Transverse colon (tissue), 4 donors: ENCODE data around the gene COL5A3. TPM values are rescaled to one million over a fixed set of nuclear protein-coding genes. Genes with fewer than 3 reads are reported as not detected.

Source experiments
- DNase-seq: peaks from one replicate; pipeline ENCODE4 v3.0.0-alpha.2; 2019
- H3K27ac ChIP-seq, 4 donors: fragments of 200-600 bp; sonication (generic); 2 replicates each; pipeline ENCODE4 v1.5.1; 2016 to 2018; ENCODE audit warnings: inconsistent platforms in 4 of 4
- H3K27me3 ChIP-seq: fragments of 200-600 bp; sonication (generic); 2 replicates; pipeline ENCODE4 v1.5.1; 2017; ENCODE audit warnings: inconsistent platforms
- H3K36me3 ChIP-seq, 4 donors: fragments of 200-600 bp; sonication (generic); 2 replicates each; pipeline ENCODE4 v1.5.1; 2017 to 2019; ENCODE audit warnings: inconsistent platforms in 4 of 4
- H3K4me1 ChIP-seq, 4 donors: fragments of 200-600 bp; sonication (generic); 2 replicates each; pipeline ENCODE4 v1.5.1; 2017 to 2020; ENCODE audit warnings: inconsistent platforms in 4 of 4
- H3K4me3 ChIP-seq, 4 donors: fragments of 200-600 bp; sonication (generic); 1 replicate in 1 of 4; 2 replicates in 3 of 4; pipeline versions ENCODE4 v1.5.1 to v1.6.1; 2017 to 2019; ENCODE audit warnings: inconsistent platforms in 4 of 4
- H3K9me3 ChIP-seq, 2 donors: fragments of 200-600 bp; sonication (generic); 2 replicates each; pipeline ENCODE4 v1.5.1; 2017 to 2019; ENCODE audit warnings: inconsistent platforms in 2 of 2
- EP300 ChIP-seq: sonication (generic); formaldehyde crosslinking; IDR thresholded peaks from one replicate; pipeline ENCODE4 v1.6.1; 2017; ENCODE audit warnings: antibody characterized with exemption, low read depth
- POLR2A ChIP-seq: fragments of 450-650 bp; IDR thresholded peaks from one replicate; pipeline ENCODE4 v1.6.1; 2016; ENCODE audit warnings: antibody characterized with exemption, mild to moderate bottlenecking, moderate library complexity
- POLR2AphosphoS5 ChIP-seq, 3 donors: sonication (generic); formaldehyde crosslinking; IDR thresholded peaks; one replicate each; pipeline ENCODE4 v1.6.1; 2016; ENCODE audit warnings: antibody characterized with exemption in 3 of 3
- WGBS, 2 donors: methylation state at CpG; one replicate each; pipeline ENCODE4 v1.1.5; 2018; ENCODE audit warnings: low coverage in 1 of 2; 5-methylcytosine and 5-hydroxymethylcytosine counted together
- in situ Hi-C, 4 donors: fragments of 200-750 bp; cut with MboI; loops; one replicate each; pipeline versions ENCODE4 v1.15.0 to v1.15.1; 2017; ENCODE audit warnings: low sequenced_read_pairs in 3 of 4, low pct_ligation_motif_present in 1 of 4, low pct_unique_long_range_greater_than_20kb in 1 of 4
- intact Hi-C: fragments of 100-400 bp; cut with DNase I; formaldehyde crosslinking; loops from one replicate; pipeline ENCODE4 v1.15.1; 2023; ENCODE audit warnings: low total_unique reads
- total RNA-seq, 4 donors: library from RNA; depleted of rRNA; stranded (reverse); fragments of >200 nt; gene quantifications; one replicate each; pipeline ENCODE4 v1.1.0, GENCODE V29; 2016
- TF ChIP-seq, protein P1 (sequence below), 5 experiments: fragments of 200-600 bp in 3 of 5; fragments of 450-650 bp in 2 of 5; sonication (generic) in 3 of 5; IDR thresholded peaks; 1 replicate in 2 of 5; 2 replicates in 3 of 5; pipeline ENCODE4 v1.5.1; 2016 to 2017; ENCODE audit warnings: antibody characterized with exemption in 5 of 5, inconsistent platforms in 3 of 5, mild to moderate bottlenecking in 2 of 5, moderate library complexity in 1 of 5

Gene COL5A3
- total RNA-seq, 4 donors from 2014 or later = 2.5 to 17.7 (median 7.9) TPM

GRCh38 chr19:9916719-9917118 lies 93.6 kb downstream of the COL5A3 start:
- TF ChIP-seq POLR2AphosphoS5 (IDR thresholded peaks at IDR 0.05) (no peak), POLR2A (no peak), EP300 (no peak)
- TF ChIP-seq, protein P1, sequence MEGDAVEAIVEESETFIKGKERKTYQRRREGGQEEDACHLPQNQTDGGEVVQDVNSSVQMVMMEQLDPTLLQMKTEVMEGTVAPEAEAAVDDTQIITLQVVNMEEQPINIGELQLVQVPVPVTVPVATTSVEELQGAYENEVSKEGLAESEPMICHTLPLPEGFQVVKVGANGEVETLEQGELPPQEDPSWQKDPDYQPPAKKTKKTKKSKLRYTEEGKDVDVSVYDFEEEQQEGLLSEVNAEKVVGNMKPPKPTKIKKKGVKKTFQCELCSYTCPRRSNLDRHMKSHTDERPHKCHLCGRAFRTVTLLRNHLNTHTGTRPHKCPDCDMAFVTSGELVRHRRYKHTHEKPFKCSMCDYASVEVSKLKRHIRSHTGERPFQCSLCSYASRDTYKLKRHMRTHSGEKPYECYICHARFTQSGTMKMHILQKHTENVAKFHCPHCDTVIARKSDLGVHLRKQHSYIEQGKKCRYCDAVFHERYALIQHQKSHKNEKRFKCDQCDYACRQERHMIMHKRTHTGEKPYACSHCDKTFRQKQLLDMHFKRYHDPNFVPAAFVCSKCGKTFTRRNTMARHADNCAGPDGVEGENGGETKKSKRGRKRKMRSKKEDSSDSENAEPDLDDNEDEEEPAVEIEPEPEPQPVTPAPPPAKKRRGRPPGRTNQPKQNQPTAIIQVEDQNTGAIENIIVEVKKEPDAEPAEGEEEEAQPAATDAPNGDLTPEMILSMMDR (IDR thresholded peaks at IDR 0.05) = no peak
- intact Hi-C loops = no loop called here
- DNase-seq = no peak
- Histone ChIP-seq H3K36me3 (no peaks in the 10 kb centered on the region), H3K27ac (no peak overlapping the region), H3K27me3 (peaks cover 53% of the 10 kb centered on the region), H3K9me3 (no peaks in the 10 kb centered on the region), H3K4me3 (no peak overlapping the region), H3K4me1 (peaks cover 5 to 21% (median 16%) of the 10 kb centered on the region in 4 donors)
- in situ Hi-C loops = no loop called here
- WGBS, 2 donors = 24 to 46% methylated on average over 2 to 6 of the region's 6 CpGs

DNA sequence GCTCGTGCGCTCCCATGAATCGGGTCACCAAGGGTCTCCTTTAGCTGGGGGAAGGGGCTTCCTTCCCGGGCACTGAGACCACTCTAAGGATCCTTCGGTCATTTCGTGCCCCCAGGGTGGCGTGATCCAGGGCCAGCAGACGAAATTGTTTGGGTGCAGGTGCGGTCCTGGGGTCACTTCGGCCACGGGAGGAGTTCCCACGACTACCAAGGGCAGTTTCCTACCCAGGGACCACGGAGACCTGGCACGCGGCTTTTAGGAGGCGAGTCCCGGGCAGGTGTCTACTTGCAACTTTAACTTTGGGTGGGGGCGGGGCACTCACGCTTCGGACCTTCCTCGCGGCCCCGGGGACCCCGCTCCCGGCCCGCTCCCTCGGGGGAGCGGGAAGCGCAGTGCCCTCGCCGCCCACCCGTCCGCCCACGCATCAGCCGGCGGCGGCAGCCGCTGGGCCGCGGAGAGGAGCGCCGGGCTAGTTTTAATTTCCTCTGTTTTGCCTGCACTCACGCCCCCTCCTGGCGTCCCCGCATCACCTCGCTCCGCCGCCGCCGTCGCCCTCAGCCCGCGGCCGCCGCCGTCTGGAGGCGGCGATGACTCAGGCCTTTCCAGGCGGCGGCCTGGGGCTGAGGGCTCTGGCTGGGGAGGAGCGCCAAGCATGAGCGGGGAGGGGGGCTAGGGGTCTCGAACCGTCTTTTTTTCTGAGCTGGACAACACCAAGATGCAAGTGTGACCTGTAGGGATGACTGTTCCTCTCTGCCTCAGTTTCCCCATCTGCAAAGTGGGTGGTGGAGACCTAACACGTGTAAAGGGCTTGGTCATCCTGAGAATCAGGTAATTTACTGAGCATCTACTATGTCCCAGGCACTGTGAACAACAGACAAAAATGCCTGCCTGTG lies 95.7 kb downstream of the COL5A3 start:
- in situ Hi-C loops (no loop called here), intact Hi-C loops (no loop called here)
- Histone ChIP-seq H3K27me3 (peaks cover 60% of the 10 kb centered on the region), H3K4me1 (peaks cover 5 to 21% (median 16%) of the 10 kb centered on the region in 4 donors), H3K9me3 (no peaks in the 10 kb centered on the region), H3K36me3 (no peaks in the 10 kb centered on the region), H3K27ac (peak overlapping the region in 1 of 4 donors; percentile 29), H3K4me3 (peak overlapping the region; percentile 13 to 60 (median 32))
- DNase-seq = peak; percentile 76
- WGBS, 2 donors = 1% methylated on average over 50 of the region's 65 CpGs; no CpG with 5 or more reads in 1 of the 2 donors
- TF ChIP-seq POLR2AphosphoS5 (IDR thresholded peaks at IDR 0.05) = no peak
- TF ChIP-seq, protein P1 (IDR thresholded peaks at IDR 0.05) = peak; percentile 28 to 55 (median 41)

DNA sequence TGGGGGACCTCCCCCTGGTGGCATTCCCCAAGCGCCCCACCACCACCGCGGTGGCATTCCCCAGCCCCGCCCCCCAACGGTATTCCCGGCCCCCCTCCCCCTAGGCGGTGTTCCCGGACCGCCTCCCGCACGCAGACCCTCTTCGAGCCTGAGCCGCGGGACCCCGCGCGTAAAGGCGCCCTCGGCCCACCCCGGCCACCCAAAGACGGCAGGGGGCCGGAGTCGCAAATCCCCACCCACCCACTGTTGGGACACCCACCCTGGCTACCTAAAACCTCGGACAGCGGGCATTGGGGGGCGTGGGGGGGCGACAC lies 96.3 kb downstream of the COL5A3 start:
- Histone ChIP-seq H3K27me3 (peaks cover 59% of the 10 kb centered on the region), H3K4me3 (peak overlapping the region; percentile 13 to 60 (median 32)), H3K36me3 (no peaks in the 10 kb centered on the region), H3K4me1 (peaks cover 5 to 21% (median 16%) of the 10 kb centered on the region in 4 donors), H3K9me3 (no peaks in the 10 kb centered on the region), H3K27ac (peak overlapping the region in 1 of 4 donors; percentile 29)
- TF ChIP-seq, protein P1 (IDR thresholded peaks at IDR 0.05) = no peak
- TF ChIP-seq POLR2AphosphoS5 (IDR thresholded peaks at IDR 0.05) (no peak), EP300 (no peak), POLR2A (no peak)
- WGBS, 2 donors = 1% methylated on average over 18 of the region's 27 CpGs; no CpG with 5 or more reads in 1 of the 2 donors
- in situ Hi-C loops = no loop called here
- no peak for DNase-seq
- intact Hi-C loops = no loop called here

DNA sequence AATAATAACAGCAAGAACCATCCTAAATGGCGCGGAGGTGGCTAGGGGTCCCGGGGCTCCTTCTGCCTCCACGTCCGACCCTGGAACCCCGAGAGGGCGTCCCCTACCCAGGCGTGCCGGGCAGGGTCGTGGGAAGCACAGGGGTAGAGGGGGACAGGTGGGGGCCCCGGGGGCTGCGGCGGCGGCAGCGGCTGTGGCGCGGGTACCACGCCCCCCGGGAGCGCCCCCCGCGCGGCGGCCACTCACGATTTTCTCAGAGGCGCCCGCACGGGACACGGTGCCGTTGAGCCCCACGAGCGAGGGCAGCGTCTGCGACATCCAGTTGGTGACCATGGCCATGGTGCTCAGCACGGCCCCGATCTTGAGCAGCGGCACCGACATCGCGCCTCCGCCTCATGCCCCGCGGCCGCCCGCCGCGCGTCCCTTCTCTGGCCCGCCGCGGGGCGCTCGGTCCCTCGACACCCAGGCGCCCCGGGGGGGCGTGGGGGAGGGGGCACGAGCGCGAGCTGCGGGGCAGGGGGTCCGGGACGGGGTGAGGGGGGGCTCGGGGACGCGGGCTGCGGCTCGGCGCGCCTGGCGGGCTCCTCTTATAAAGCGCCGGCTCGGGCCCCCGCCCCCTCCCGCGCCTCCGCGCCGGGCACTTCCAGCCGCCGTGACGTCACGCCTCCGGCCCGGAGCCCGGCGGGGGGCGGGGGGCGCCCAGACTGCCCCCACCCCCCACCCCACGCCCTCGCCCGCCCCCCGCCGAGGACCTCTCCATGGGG lies 96.9 kb downstream of the COL5A3 start:
- intact Hi-C loops = no loop called here

More for the DNA sequence above, 96.9 kb downstream of the COL5A3 start:
- H3K36me3 ChIP-seq = no peaks in the 10 kb centered on the region
- H3K4me3 ChIP-seq = peak overlapping the region; percentile 13 to 60 (median 32)
- H3K4me1 ChIP-seq = peaks cover 5 to 21% (median 16%) of the 10 kb centered on the region in 4 donors
- peaks cover 56% of the 10 kb centered on the region for H3K27me3 ChIP-seq
- in situ Hi-C loops = no loop called here
- TF ChIP-seq, protein P1 (IDR thresholded peaks at IDR 0.05) = no peak
- TF ChIP-seq POLR2A (no peak), EP300 (no peak), POLR2AphosphoS5 (IDR thresholded peaks at IDR 0.05) (no peak)
- no peak overlapping the region for H3K27ac ChIP-seq
- H3K9me3 ChIP-seq = no peaks in the 10 kb centered on the region
- peak; percentile 15 for DNase-seq
- WGBS, 2 donors = 21 to 27% methylated on average over 3 to 11 of the region's 95 CpGs
